Cerebellar cortex (tissue), 1 donor: ENCODE measurements around the gene ARMC3.

Source experiments
- DNase-seq: peaks from one replicate; pipeline ENCODE4 v3.0.0-alpha.2; 2015; ENCODE audit warnings: low spot score

Gene ARMC3

DNA sequence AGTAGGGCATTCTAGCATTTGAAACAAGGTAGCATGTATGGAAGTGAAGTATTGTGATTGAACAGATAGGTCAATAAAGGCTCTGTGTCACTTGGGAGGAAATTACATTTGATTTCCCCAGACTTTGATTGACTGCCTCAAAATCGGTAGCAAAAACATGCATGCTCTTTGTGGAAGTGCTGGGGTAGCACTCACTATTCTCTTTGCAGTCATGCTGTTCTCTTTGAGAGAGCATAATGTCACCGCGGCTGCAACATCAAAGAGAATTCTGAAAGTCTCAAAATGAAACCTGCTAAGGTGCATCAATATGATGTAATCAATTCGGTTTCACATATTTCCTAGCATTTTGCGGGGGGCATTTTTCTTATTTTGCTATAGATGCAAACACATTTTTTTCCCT, 64.2 kb downstream of the ARMC3 start:
- no peak for DNase-seq

DNA sequence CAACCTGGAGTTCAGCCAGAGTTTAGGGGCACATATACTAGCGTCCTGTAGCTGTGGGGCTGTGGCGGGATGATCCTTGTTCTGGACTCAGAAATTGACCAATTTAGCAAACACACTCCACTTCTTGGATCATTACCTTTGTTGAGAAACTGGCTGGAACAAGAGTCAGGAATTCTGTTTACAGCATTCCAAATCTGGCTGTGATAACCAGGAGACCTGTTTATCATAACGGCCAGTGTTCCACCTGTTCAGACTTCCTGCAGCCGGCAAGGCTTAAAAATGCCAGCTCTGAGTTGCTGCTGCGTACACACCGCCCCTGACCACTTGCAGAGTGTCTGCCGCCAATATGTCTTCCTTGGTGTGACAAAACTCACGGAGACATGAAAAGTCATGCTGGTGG, 64.8 kb downstream of the ARMC3 start:
- peak; percentile 60 for DNase-seq

DNA sequence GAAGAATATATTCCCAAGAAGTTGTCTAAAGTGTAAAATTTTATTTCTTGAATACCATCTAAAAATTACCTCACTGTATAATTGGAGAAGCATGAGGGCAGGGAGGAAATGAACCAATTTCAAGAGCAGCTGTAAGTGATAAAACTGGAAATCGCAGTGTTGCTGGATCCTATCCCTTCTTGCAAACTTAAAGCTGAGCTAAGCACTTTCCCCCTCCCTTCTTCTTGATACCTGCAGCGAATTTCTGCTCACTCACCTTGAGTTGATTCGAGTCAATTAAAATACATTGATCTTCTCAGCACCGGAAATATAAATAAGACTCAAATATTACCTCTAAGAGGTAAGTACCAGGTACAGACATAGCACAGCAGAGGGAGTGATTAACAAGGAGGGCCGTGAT, 65.5 kb downstream of the ARMC3 start:
- no peak for DNase-seq

DNA sequence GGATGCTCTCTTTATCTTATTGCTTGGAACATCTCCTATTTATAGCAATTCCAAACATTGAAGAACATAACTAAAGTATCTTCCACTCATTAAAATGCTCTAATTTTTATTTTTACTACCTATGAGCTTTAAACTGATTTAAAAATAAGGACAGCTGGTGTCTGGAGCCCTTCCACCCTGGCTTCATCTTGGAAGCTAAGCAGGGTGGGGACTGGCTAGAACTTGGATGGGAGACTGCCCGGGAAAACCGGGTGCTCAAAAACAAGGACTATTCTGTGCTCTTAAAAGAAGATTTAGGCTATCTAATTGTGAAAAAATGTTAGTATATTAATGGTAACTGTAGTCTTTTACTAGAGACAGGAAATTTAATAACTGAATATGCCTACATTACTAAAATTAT, 69.2 kb downstream of the ARMC3 start:
- DNase-seq = peak; percentile 35

DNA sequence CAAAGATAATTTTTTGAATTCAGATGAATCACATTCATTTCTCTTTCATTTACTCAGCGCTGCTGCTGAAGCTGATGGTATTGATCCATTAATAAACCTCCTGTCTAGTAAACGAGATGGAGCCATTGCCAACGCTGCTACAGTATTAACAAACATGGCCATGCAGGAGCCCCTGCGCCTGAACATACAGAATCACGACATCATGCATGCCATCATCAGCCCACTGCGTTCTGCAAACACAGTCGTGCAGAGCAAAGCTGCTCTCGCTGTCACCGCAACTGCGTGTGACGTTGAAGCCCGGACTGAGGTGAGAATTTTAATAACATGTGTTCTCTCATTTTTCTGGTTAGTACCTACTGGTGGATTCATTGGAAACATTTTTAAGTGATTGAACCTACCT, 70.2 kb downstream of the ARMC3 start:
- no peak for DNase-seq

DNA sequence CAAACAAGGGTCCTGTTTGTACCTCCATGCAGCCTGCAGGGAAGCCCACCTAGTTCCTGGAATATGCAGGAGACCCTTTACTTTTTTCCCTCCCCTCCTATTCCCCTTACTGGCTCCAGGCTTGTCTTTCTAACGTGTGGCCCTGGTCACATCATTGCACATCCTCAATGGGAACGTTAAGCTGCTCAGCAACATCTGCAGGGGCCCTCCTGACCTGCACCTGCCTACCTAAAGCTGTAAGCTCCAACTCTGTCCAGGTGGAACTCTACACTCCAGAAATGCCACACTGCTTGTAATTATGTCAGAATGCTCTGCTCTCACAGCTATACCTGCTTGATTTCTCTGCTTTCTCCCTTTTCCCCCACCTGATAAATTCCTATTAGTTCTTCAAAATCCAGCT, 72.1 kb downstream of the ARMC3 start:
- DNase-seq = no peak

DNA sequence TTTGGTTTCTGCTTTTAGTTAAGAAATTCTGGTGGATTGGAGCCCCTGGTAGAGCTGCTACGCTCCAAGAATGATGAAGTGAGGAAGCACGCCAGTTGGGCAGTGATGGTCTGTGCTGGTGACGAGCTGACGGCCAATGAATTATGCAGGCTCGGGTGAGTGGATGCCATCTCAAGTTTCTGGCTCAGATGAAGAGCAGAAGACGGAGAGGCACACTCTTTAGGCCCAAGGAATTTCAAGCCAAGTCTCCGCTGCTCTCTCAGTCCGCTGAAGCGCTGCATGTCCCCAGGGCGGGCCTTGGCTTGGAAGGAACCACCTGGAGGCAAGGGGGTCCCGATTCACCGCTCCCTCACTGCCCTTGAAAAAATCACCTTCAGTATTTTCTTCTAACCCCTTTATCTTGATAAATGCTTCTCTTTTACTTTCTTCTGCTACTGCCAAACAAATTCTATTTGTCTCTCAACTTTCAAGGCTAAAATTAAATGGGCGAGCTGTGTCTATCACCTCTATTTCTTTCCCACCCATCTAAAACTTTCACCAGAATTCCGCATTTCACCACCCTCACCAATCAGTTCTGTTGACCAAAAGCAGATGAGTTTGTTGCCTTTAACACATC, 74.2 kb downstream of the ARMC3 start:
- DNase-seq = no peak

DNA sequence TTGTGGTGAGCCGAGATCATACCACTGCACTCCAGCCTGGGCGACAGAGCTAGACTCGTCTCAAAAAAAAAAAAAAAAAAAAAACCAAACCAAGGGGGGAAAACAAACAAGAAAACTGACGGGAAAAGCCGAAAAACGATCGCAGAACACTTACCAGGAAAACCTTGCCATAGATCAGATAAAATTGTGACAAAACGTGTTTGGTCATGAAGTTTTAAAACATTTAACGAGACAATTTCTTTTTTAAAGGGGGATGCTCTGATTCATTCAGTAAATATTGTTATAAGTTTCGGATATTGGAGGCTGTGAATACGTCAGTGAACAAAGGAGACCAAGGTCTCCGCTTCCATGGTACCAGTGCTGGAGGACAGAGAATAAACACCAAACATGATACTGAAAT, 77.3 kb downstream of the ARMC3 start:
- no peak for DNase-seq

DNA sequence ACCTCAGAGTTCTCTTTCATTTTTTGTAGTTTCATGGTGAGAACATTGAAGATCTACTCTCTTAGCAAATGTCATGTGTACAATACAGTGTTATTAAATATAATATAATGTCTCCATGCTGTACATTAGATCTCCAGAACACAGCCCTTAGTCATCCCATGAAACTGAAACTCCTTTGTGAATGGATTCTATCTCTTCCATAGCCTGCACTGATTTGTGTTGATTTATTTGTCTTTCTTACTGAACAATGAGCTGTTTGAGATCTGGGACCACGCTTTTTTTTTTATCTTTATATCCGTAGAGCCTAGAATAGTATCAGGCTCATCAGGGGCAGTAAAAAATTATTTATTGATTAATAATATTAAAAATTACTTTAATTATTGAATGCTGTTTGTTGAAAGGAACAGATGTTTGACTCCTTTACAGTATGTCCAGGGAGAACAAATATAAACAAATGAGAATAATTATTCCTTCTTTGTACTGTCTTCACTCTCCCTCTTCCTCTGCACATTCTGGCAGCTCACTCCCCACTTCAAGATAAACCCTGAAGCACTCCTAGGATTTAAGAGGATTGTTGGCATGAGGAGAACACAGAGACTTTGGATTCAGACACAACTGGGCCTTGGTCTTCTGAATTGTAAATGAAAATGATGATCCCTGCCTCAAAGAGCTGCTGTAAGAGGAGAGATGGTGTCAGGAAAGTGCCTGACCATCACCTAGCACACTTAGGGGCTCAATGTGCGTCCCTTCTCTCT, 85.9 kb downstream of the ARMC3 start:
- no peak for DNase-seq

DNA sequence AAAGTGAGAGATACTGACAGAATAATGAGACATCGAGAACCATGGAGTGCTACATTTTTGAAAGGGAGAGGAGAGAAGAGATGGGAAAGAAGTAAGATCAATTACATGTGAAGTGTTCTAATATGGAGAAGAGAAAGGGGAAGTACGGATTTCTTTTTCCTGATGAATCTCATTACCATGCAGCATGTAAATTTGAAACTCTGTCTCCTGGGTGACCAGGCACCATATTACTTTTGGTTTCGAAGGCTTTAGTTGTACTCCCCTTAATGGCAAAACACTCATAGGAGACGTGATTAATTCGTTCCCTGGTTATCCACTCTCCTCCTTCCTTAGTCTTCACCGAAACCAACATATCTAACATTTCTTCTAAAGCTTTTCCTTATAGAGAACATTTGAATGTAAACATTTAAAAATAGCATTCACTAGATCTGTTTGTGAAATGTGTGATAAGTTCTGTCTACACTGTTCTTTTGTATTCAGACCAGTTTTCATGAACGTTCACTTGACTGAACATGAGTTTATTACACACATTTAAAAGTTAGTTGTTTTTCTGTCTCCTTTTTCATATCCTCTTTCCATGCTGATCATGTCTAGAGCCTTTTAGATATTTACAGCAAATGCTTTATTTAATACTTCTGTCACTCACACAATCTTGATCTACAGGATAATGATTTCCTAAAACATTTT, 87.3 kb downstream of the ARMC3 start:
- no peak for DNase-seq

DNA sequence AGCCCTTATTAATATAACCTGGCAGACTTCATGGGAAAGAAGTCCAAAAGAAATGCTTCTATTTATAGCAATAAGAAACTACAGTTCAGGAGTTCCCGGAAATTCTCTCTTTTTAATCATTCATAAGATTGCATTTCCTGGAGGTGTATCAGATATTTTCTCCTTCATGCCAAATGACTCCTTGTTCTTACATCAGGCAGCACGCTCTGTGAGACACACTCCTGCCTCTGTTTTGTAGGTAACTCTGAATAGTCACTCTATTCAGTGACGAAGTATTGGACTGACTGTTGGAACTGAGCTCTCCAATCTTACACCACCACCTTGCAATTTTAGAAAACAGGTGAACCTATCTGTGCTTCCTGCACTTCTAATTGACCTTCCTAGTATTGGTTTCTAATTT, 88.8 kb downstream of the ARMC3 start:
- no peak for DNase-seq

DNA sequence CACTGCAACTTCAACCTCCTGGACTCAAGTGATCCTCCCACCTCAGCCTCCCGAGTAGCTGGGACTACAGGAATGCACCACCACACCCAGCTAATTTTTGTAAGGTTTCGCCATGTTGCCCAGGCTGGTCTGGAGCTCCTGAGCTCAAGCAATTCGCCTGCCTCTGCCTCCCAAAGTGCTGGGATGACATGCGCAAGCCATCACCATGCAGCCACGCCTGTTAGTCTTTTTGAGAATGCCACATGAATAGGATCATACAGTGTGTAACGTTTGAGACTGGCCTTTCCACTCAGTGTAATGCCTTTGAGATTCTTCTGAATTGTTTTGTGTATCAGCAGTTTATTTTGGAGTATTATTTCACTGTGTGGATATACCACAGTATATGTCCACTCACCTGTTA, 91.8 kb downstream of the ARMC3 start:
- DNase-seq = no peak

DNA sequence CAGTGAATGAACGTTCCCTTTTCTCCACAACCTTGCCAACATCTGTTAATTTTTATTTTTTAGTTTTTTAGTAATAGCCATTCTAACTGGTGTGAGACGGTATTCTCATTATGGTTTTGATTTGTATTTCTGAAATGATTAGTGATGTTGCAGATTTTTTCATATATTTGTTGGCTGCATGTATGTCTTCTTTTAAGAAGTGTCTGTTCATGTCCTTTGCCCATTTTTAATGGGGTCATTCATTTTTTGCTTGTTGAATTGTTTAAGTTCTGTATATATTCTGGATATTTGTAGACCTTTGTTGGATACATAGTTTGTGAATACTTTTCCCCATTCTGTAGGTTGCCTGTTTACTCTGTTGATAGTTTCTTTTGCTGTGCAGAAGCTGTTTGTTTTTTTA, 93.6 kb downstream of the ARMC3 start:
- DNase-seq = no peak

DNA sequence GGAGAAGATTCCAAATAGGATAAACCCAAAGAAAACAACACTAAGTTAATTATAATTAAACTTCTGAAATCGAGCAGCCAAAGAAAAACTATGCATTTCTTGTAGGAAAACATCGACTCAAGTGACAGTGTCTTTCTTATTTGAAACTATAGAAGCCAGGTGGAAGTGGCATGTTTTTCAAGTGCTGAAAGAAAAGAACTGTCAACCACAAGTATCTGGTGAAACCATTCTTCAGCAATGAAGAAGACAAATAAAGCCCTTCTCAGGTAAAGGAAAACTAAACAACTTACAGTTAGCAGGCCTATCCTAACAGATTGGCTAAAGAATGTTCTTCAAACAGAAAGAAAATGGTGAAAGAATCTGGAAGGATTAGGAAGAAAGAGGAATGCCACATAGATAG, 96.1 kb downstream of the ARMC3 start:
- DNase-seq = no peak

DNA sequence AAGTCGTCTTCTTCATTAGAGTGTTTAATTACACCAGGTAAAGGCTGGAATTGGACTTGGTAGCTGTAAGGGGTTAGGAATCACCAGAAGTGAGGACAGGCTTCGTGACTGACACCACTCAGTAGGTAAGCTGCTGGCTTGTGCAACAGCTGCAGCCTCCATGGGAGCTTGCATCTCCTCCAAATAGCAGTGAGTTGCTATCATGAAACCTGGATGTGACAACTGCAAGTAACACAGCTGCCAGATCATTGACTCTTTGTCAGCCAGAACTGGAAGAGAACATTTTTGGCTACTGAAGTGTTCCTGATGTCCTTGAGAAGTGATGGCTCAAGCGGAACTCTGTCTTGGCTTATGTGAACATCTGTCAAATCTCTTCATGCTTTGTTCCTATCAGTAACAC, 103.5 kb downstream of the ARMC3 start:
- no peak for DNase-seq

DNA sequence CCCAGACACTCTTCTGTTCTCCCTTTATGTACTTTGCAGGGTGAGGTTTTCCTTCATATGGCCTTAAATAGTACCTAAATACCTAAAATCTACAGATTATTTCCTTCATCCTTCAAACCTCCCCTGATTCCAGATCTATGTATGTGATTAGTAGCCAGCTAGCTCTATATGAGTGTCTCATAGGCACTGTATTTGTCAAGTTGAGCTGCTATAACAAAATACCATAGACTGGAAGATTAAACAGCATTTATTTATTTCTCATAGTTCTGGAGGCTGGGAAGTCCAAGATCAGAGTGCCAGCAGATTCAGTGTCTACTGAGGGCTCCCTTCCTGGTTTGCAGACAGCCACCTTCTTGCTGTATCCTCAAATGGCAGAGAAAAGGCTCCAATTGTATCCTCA, 106.9 kb downstream of the ARMC3 start:
- DNase-seq = no peak

DNA sequence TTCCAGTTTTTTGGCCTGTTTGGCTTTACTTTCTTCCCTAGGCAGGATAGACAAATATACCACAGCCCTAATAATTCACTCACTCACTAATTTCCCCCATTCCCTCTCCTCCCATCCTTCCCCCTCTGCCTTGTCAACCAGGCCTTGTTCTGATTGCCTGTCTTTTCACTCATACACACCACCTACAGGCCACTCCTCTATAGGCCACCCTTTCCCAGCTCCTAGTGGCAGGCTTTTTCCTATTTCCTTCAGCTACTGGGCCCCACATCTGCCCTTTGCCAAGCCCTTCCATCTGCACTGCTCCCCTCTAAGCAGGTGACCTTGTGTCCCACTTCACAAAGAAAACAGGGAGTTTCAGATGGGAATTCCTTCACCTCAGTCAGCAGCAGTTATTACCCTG, 107.7 kb downstream of the ARMC3 start:
- DNase-seq = peak; percentile 15

DNA sequence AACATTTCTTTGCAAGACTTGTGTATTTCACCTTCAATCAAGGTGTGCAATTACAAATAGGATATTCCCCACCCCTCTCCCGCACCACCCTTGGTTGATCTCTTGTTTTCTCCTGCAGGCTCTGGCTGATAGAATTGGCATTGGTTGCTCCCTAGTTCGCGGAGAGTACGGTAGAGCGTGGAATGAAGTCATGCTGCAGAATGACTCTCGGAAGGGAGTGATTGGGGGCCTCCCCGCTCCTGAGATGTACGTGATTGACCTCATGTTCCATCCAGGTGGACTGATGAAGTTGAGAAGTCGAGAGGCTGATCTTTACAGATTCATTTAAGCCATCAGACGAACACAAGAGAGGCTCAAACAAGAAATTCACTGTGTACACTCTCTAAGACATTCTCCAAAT, 109.3 kb downstream of the ARMC3 start:
- DNase-seq = no peak

DNA sequence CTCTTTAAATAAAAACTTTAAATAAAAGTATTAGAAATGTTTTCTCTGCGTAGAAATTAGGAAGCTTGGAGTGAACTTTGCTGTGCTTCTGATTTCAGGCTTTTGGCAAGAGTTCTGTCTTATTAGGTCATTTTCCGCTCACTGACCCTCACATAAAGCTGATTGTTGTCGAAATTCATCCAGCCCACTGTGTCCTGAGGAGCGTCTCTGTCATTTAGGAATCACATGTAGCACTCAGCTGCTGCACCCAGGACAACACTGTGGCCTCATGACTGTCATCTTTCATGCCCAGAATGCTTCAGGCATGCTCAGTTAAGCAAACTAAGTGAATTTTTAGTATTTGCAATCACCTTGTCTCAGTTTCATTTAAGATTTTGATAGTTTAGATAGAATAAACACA, 109.7 kb downstream of the ARMC3 start:
- DNase-seq = no peak

DNA sequence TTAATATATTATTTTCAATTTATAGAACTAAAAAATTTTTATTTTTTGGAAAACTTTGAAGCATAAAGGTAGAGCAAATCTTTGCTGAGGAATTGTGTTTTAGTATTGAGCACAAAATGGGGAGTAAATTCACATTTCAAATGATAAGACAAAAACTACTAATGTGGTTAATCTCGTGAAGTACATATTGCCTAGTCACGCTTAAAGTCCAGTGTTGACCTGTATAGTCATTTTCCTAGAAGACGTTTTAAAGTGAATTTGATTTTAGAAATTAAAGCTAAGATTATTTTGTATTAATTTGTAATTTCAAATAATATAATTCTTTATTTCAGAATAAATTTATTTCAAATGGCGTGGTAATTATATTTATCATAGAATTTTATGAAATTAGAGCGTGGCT, 110.3 kb downstream of the ARMC3 start:
- no peak for DNase-seq

DNA sequence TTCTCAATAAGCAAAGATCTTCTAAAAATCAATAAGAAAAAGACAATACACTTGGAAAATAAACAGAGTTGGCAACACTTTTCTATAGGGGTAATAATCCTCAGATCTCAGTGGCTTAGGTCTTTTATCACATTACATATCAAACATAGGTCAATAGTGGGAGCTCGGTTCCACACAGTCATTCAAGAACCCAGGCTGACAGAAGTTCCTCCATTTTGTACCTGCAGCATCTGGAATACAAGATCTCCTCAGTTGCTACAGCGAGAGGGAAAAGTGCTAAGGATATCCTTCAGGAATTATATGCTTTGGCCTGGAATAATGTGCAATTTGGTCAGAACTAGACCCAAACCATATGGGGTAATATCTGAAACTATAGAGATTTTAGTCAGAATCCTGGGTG, 112.1 kb downstream of the ARMC3 start:
- no peak for DNase-seq

DNA sequence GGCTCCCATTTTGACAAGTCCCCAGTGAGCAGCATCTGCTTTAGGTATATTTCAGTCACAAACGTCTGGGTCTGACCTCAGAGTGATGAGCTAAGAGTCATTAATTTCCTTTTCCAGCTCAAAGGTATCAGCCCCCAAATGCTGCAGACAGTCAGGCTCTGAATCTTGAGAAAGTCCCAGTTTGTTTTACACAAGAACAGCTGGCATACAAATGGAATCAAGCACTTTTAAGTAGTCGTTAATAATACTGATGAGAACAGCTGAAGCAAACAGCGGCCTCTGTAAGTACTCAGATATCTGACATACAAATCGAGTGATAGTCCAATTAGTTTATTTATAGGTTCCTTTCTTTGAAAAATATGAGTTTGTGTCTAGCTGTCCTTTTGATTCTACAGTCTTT, 118.2 kb downstream of the ARMC3 start:
- no peak for DNase-seq

DNA sequence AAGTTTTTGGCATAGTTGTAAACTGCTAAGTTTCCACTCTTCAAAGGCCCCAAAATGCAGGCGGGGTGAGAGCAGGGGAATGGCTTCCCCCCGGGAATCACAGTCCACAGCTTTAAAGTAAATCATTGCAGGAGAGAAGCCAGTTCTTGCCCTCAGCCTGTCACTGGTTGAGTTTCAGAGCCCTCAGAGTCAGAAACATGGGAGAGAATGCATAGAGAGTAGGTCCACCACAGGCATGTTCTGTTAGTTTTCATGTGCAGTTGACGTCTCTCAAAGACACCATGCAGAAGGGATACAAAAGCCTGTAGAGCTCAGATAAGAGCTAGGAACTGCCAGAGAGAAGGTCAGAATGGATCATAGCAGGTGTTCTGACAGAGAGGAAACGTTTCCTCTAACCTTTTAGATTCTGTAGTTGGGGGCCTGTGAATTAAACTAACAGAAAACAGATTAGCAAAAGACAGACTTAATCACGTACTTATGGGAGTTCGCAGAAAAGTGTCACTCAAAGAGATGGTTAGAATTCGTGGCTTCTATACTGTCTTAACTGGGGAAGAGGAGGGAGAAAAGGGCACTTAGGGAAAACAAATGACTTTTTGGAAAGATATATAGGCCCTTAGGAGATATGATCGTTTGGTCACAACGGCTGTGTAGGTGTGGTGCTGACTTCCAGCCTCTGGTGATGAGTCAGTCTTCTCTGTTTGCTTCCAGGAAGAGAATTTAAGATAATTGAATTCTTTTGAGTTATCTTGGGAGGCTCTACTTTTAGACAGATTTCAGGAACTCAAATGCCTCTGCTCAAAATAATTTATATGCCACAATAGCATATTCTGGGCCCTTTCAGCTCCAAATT, 119.6 kb downstream of the ARMC3 start:
- no peak for DNase-seq
